GM18517 (cell line): ENCODE data around the gene PRSS22.

Source experiments
- ATAC-seq: cut with Tn5 transposase; IDR thresholded peaks from one replicate; pipeline ENCODE4 v1.9.1; 2021; ENCODE audit warnings: mild to moderate bottlenecking, moderate library complexity; ENCODE audit not compliant: unreplicated experiment

Gene PRSS22

GRCh38 chr16:2852731-2853507 is 5.1 kb downstream of the PRSS22 start:
- ATAC-seq: no peak

- no peak for ATAC-seq
Observed at GRCh38 chr16:2852003-2852730, 5.8 kb downstream of the PRSS22 start.

GRCh38 chr16:2848933-2849725 is 8.8 kb downstream of the PRSS22 start:
- ATAC-seq: no peak

GRCh38 chr16:2846511-2847310 is 11.3 kb downstream of the PRSS22 start:
- no peak for ATAC-seq

- ATAC-seq: no peak
Observed at GRCh38 chr16:2845116-2845515, 12.9 kb downstream of the PRSS22 start.

- no peak for ATAC-seq
Observed at GRCh38 chr16:2843526-2843925, 14.4 kb downstream of the PRSS22 start.

GRCh38 chr16:2842340-2843000 is 15.5 kb downstream of the PRSS22 start:
- no peak for ATAC-seq

GRCh38 chr16:2841606-2842339 is 16.2 kb downstream of the PRSS22 start:
- no peak for ATAC-seq

- ATAC-seq: no peak
Observed at GRCh38 chr16:2840914-2841313, 17.1 kb downstream of the PRSS22 start.

GRCh38 chr16:2839650-2840450 is 18.1 kb downstream of the PRSS22 start:
- ATAC-seq: no peak

- no peak for ATAC-seq
Observed at GRCh38 chr16:2838928-2839327, 19.0 kb downstream of the PRSS22 start.

- no peak for ATAC-seq
Observed at GRCh38 chr16:2836646-2837508, 21.1 kb downstream of the PRSS22 start.

GRCh38 chr16:2835638-2836493 is 22.1 kb downstream of the PRSS22 start:
- ATAC-seq: no peak

- ATAC-seq: no peak
Observed at GRCh38 chr16:2834968-2835367, 23.0 kb downstream of the PRSS22 start.

- ATAC-seq: no peak
Observed at GRCh38 chr16:2833776-2834175, 24.2 kb downstream of the PRSS22 start.

- ATAC-seq: no peak
Observed at GRCh38 chr16:2831203-2831602, 26.8 kb downstream of the PRSS22 start.

GRCh38 chr16:2830355-2830695 is 27.6 kb downstream of the PRSS22 start:
- no peak for ATAC-seq
